ENCODE data around the gene OSGIN1.

Gene OSGIN1

GRCh38 chr16:83958846-83959565 is 6.0 kb downstream of the OSGIN1 start:
- no peak for DNase-seq

- no peak for DNase-seq
These were observed 6.8 kb downstream of the OSGIN1 start for GRCh38 chr16:83959656-83960434.

- DNase-seq, result no peak
These were observed 7.6 kb downstream of the OSGIN1 start for GRCh38 chr16:83960521-83961249.

- no peak for DNase-seq
These were observed 8.6 kb downstream of the OSGIN1 start for GRCh38 chr16:83961591-83961990.

GRCh38 chr16:83963277-83964119 is 10.5 kb downstream of the OSGIN1 start:
- no peak for DNase-seq

GRCh38 chr16:83964684-83965443 is 11.8 kb downstream of the OSGIN1 start:
- DNase-seq, result no peak

GRCh38 chr16:83965444-83966152 is 12.6 kb downstream of the OSGIN1 start:
- no peak for DNase-seq

- DNase-seq, result no peak
These were observed 13.2 kb downstream of the OSGIN1 start for GRCh38 chr16:83966153-83966696.

- DNase-seq, result no peak
These were observed 14.1 kb downstream of the OSGIN1 start for GRCh38 chr16:83967091-83967490.

- DNase-seq, result no peak
These were observed 14.8 kb downstream of the OSGIN1 start, which contains the start of gene NECAB2 for GRCh38 chr16:83967838-83968305. NECAB2 (plus strand) TSS chr16:83968244; CDS start chr16:83968649, 405 bp downstream.

GRCh38 chr16:83968306-83968851 is 15.3 kb downstream of the OSGIN1 start:
- DNase-seq, result no peak

GRCh38 chr16:83968891-83969649 is 16.0 kb downstream of the OSGIN1 start:
- no peak for DNase-seq

- no peak for DNase-seq
These were observed 16.9 kb downstream of the OSGIN1 start for GRCh38 chr16:83969771-83970429.

- no peak for DNase-seq
These were observed 17.4 kb downstream of the OSGIN1 start for GRCh38 chr16:83970430-83970815.

GRCh38 chr16:83971165-83972130 is 18.4 kb downstream of the OSGIN1 start:
- DNase-seq, result no peak

- DNase-seq, result no peak
These were observed 19.4 kb downstream of the OSGIN1 start for GRCh38 chr16:83972256-83973008.

GRCh38 chr16:83973077-83973476 is 20.0 kb downstream of the OSGIN1 start:
- DNase-seq, result no peak
